ENCODE data around the gene ANXA3. TPM values are rescaled to one million over a fixed set of nuclear protein-coding genes. Genes with fewer than 3 reads are reported as not detected.
"Not testable (repeated sequence)": the region's sequence is repeated elsewhere in the genome, so short reads cannot be mapped to it uniquely, and the experiment has no call there.

Gene ANXA3
- total RNA-seq, 1 donor from 2014 or later, result 271 TPM

DNA sequence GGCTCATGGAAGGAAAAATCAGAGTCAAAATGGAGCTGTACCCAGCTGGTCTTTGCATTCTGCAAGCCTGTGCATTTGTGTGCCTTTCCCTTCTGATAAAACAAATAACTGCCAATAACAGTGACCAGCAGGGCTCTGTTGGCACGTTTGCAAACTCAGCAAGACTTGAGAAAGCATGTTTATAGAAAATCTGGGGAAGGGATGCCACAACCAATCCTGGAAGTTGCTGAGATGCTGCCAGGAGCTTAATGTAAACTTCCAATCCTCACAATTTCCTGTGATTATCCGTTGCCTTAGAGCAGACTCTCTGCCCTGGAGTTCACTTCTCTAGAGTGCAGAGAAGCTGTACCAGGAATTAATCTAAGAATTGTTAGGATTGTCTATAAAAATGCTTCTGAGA is 6.9 kb upstream of the ANXA3 start:
- H3K27me3 ChIP-seq (ENCODE audit: control insufficient read depth, insufficient read depth, low read length), result no peaks in the 10 kb centered on the region
- DNase-seq (ENCODE audit: low read depth), result no peak
- H3K4me3 ChIP-seq (ENCODE audit: low read depth, low read length), result no peak overlapping the region
- TF ChIP-seq, protein P1, sequence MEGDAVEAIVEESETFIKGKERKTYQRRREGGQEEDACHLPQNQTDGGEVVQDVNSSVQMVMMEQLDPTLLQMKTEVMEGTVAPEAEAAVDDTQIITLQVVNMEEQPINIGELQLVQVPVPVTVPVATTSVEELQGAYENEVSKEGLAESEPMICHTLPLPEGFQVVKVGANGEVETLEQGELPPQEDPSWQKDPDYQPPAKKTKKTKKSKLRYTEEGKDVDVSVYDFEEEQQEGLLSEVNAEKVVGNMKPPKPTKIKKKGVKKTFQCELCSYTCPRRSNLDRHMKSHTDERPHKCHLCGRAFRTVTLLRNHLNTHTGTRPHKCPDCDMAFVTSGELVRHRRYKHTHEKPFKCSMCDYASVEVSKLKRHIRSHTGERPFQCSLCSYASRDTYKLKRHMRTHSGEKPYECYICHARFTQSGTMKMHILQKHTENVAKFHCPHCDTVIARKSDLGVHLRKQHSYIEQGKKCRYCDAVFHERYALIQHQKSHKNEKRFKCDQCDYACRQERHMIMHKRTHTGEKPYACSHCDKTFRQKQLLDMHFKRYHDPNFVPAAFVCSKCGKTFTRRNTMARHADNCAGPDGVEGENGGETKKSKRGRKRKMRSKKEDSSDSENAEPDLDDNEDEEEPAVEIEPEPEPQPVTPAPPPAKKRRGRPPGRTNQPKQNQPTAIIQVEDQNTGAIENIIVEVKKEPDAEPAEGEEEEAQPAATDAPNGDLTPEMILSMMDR (IDR thresholded peaks at IDR 0.05; ENCODE audit: insufficient read depth, low read length, poor library complexity, severe bottlenecking), result no peak
- H3K36me3 ChIP-seq (ENCODE audit: control insufficient read depth, insufficient read depth, low read length), result no peaks in the 10 kb centered on the region

DNA sequence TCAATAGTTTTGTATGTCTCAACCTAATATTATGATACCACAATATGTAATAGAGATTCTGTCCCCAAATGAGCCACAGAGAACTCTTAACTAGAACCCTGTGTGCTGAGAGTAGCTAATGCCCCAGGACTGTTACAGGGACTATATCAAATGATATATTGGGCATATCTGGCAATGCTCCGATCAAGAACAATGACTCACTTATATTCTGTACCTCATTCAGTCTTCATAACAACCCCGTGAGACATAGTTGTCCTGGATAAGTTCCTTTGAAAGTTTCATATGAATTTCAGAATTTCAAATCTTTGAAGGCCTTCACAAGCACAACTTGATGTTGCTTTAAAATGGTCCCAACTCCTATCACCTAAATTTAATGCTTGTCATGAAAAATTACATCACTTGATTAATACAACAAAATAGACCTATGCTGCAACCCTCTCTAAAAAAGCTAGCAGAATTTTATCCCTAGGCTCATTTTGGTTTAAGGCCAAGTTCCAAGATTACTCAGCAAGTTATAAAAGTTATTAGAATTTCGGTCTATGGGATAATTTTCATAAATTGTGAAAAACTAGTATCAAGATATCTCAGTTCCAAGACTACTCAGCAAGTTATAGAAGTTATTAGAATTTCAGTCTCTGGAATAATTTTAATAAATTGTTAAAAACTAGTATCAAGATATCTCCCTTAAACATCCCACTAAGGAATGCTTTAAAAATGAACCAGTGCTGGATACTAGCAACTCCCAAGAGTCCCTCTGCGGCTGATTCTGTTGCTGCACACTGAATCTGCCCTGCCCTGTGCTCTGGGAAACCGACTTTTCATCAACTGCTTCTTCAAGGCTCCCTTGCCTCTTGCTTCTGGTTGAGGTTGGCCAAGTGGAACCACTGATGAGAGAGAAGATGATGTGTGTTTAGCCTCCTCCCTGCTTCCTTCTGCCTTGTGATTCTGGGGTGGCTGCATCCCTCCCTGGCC is 6.0 kb upstream of the ANXA3 start:
- TF ChIP-seq, protein P1 (IDR thresholded peaks at IDR 0.05; ENCODE audit: insufficient read depth, low read length, poor library complexity, severe bottlenecking), result no peak
- H3K27me3 ChIP-seq (ENCODE audit: control insufficient read depth, insufficient read depth, low read length), result no peaks in the 10 kb centered on the region
- H3K36me3 ChIP-seq (ENCODE audit: control insufficient read depth, insufficient read depth, low read length), result no peaks in the 10 kb centered on the region
- H3K4me3 ChIP-seq (ENCODE audit: low read depth, low read length), result no peak overlapping the region
- no peak for DNase-seq (ENCODE audit: low read depth)

DNA sequence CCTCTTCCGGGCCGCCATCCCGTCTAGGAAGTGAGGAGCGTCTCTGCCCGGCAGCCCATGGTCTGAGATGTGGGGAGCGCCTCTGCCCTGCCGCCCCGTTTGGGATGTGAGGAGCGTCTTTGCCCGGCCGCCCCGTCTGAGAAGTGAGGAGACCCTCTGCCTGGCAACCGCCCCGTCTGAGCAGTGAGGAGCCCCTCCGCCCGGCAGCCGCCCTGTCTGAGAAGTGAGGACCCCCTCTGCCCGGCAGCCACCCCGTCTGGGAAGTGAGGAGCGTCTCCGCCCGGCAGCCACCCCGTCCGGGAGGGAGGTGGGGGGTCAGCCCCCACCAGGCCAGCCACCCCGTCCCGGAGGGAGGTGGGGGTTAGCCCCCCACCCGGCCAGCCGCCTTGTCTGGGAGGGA is 3.7 kb upstream of the ANXA3 start:
- not testable (repeated sequence) for DNase-seq (ENCODE audit: low read depth); H3K4me3 ChIP-seq (ENCODE audit: low read depth, low read length); H3K36me3 ChIP-seq (ENCODE audit: control insufficient read depth, insufficient read depth, low read length); H3K27me3 ChIP-seq (ENCODE audit: control insufficient read depth, insufficient read depth, low read length)

DNA sequence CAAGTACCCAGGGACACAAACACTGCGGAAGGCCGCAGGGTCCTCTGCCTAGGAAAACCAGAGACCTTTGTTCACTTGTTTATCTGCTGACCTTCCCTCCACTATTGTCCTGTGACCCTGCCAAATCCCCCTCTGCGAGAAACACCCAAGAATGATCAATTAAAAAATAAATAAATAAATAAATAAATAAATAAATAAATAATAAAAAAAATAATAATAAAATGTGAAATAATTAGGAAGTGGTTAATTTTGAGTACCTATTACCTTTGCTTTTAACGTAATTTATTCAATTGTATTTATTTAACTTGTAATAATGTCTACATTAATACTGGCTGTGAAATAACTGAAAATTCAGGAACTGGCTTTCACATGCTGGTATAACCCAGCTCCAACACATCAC is 2.7 kb upstream of the ANXA3 start:
- not testable (repeated sequence) for DNase-seq (ENCODE audit: low read depth); H3K36me3 ChIP-seq (ENCODE audit: control insufficient read depth, insufficient read depth, low read length); H3K27me3 ChIP-seq (ENCODE audit: control insufficient read depth, insufficient read depth, low read length); H3K4me3 ChIP-seq (ENCODE audit: low read depth, low read length)

DNA sequence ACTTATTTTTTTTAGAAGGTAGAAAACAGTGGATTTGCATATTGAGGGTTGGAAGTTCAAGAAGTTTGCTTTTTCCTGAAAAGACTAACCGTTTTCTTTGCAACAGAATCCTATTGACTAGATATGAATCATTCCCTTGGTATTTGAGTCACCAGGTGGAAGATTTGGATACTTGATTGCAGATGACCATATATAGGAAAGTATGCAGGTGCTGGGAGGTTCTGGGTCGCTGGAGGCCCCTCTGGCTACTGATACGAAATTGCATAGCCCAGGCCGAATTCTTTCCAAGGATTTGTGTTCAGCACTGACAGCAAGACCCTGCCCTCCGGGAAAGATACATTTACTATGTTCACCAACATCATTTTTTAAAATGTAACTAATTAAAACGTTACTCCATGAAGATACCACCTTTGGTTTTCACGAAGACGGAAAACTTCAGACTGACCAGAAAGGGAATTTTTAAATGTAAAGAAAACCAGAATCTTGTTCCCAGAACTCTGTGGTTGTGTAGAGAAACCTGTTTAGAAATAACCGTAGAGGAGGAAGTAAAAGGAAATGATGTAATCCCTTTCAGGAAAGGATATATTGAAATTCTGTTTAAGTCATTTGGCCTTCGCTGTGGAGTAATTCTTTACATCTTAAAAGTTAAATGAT is 946 bp downstream of the ANXA3 start:
- TF ChIP-seq, protein P1 (IDR thresholded peaks at IDR 0.05; ENCODE audit: insufficient read depth, low read length, poor library complexity, severe bottlenecking), result no peak

DNA sequence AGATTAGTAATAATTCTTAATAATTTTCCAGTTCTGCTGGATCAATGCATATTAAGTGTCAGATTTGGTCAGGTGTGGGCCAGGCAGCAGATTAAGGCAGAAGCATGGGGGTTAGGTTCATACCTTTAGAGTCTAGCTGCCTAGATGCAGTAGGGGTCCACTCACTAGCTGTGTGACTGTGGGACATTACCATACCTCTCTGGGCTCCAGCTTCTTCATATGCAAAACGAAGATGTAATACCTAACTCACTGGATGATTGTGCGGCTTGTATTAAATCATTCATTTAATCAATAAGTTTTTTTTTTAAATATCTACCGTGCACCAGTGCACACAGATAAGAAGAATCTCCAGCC is 1.4 kb downstream of the ANXA3 start:
- TF ChIP-seq, protein P1 (IDR thresholded peaks at IDR 0.05; ENCODE audit: insufficient read depth, low read length, poor library complexity, severe bottlenecking), result no peak
- peak overlapping the region; percentile 62 for H3K4me3 ChIP-seq (ENCODE audit: low read depth, low read length)
- no peaks in the 10 kb centered on the region for H3K27me3 ChIP-seq (ENCODE audit: control insufficient read depth, insufficient read depth, low read length)
- no peaks in the 10 kb centered on the region for H3K36me3 ChIP-seq (ENCODE audit: control insufficient read depth, insufficient read depth, low read length)
- DNase-seq (ENCODE audit: low read depth), result no peak

More for the DNA sequence above, 946 bp downstream of the ANXA3 start:
- no peaks in the 10 kb centered on the region for H3K27me3 ChIP-seq (ENCODE audit: control insufficient read depth, insufficient read depth, low read length)
- H3K4me3 ChIP-seq (ENCODE audit: low read depth, low read length), result peak overlapping the region; percentile 62
- peak; percentile 86 for DNase-seq (ENCODE audit: low read depth)
- no peaks in the 10 kb centered on the region for H3K36me3 ChIP-seq (ENCODE audit: control insufficient read depth, insufficient read depth, low read length)

Data from kidney epithelial cell (primary cell).